ENCODE measurements around the gene MAP1A. TPM values are rescaled to one million over a fixed set of nuclear protein-coding genes. Genes with fewer than 3 reads are reported as not detected.

The MAP1A gene
- total RNA-seq, 2 donors from 2014 or later = 1.7 to 3.5 TPM

- Mint-ChIP-seq H3K9me3 (no peaks in the 10 kb centered on the region), H3K36me3 (ENCODE audit: low read depth) (no peaks in the 10 kb centered on the region), H3K4me1 (peaks cover 5% of the 10 kb centered on the region), H3K4me3 (peak overlapping the region; percentile 55), H3K27ac (no peak overlapping the region), H3K27me3 (peaks cover 7% of the 10 kb centered on the region)
- no peak for ATAC-seq (replicated peaks)
Observed at GRCh38 chr15:43519196-43519595, 1.8 kb downstream of the MAP1A start.

GRCh38 chr15:43520138-43520537, 2.7 kb downstream of the MAP1A start:
- Mint-ChIP-seq H3K36me3 (ENCODE audit: low read depth) (no peaks in the 10 kb centered on the region), H3K4me1 (peaks cover 2% of the 10 kb centered on the region)
- ATAC-seq (replicated peaks) = no peak

GRCh38 chr15:43521419-43521818, 4.0 kb downstream of the MAP1A start:
- Mint-ChIP-seq H3K27me3 (peaks cover 7% of the 10 kb centered on the region), H3K4me1 (peaks cover 10% of the 10 kb centered on the region), H3K36me3 (ENCODE audit: low read depth) (no peaks in the 10 kb centered on the region), H3K9me3 (no peaks in the 10 kb centered on the region), H3K27ac (no peak overlapping the region), H3K4me3 (no peak overlapping the region)
- no peak for ATAC-seq (replicated peaks)

More at GRCh38 chr15:43520138-43520537, 2.7 kb downstream of the MAP1A start:
- peaks cover 7% of the 10 kb centered on the region for H3K27me3 Mint-ChIP-seq
- H3K4me3 Mint-ChIP-seq = no peak overlapping the region
- H3K9me3 Mint-ChIP-seq = no peaks in the 10 kb centered on the region
- H3K27ac Mint-ChIP-seq = no peak overlapping the region

GRCh38 chr15:43522247-43522646, 4.8 kb downstream of the MAP1A start:
- ATAC-seq (replicated peaks) = no peak
- Mint-ChIP-seq H3K4me3 (no peak overlapping the region), H3K27me3 (peaks cover 5% of the 10 kb centered on the region), H3K36me3 (ENCODE audit: low read depth) (no peaks in the 10 kb centered on the region), H3K27ac (peak overlapping the region; percentile 55), H3K4me1 (peaks cover 10% of the 10 kb centered on the region), H3K9me3 (no peaks in the 10 kb centered on the region)

- H3K27me3 Mint-ChIP-seq = no peaks in the 10 kb centered on the region
- peaks cover 10% of the 10 kb centered on the region for H3K4me1 Mint-ChIP-seq
- H3K4me3 Mint-ChIP-seq = no peak overlapping the region
- no peak for ATAC-seq (replicated peaks)
- H3K27ac Mint-ChIP-seq = peak overlapping the region; percentile 50
- H3K9me3 Mint-ChIP-seq = no peaks in the 10 kb centered on the region
- no peaks in the 10 kb centered on the region for H3K36me3 Mint-ChIP-seq (ENCODE audit: low read depth)
Observed at GRCh38 chr15:43523646-43524045, 6.2 kb downstream of the MAP1A start.

GRCh38 chr15:43524254-43524845, 6.9 kb downstream of the MAP1A start:
- no peaks in the 10 kb centered on the region for H3K36me3 Mint-ChIP-seq (ENCODE audit: low read depth)
- no peaks in the 10 kb centered on the region for H3K9me3 Mint-ChIP-seq
- no peak overlapping the region for H3K4me3 Mint-ChIP-seq
- H3K27me3 Mint-ChIP-seq = no peaks in the 10 kb centered on the region
- ATAC-seq (replicated peaks) = no peak
- H3K27ac Mint-ChIP-seq = peak overlapping the region; percentile 50
- H3K4me1 Mint-ChIP-seq = peaks cover 10% of the 10 kb centered on the region

GRCh38 chr15:43525131-43525530, 7.7 kb downstream of the MAP1A start:
- peak overlapping the region; percentile 61 for H3K27ac Mint-ChIP-seq
- H3K4me1 Mint-ChIP-seq = peaks cover 10% of the 10 kb centered on the region
- ATAC-seq (replicated peaks) = peak; percentile 21
- no peaks in the 10 kb centered on the region for H3K27me3 Mint-ChIP-seq
- no peak overlapping the region for H3K4me3 Mint-ChIP-seq
- no peaks in the 10 kb centered on the region for H3K36me3 Mint-ChIP-seq (ENCODE audit: low read depth)
- H3K9me3 Mint-ChIP-seq = no peaks in the 10 kb centered on the region

GRCh38 chr15:43526261-43526930, 9.0 kb downstream of the MAP1A start:
- H3K9me3 Mint-ChIP-seq = no peaks in the 10 kb centered on the region
- H3K4me3 Mint-ChIP-seq = no peak overlapping the region
- no peaks in the 10 kb centered on the region for H3K36me3 Mint-ChIP-seq (ENCODE audit: low read depth)
- H3K27ac Mint-ChIP-seq = peak overlapping the region; percentile 61
- H3K27me3 Mint-ChIP-seq = no peaks in the 10 kb centered on the region
- ATAC-seq (replicated peaks) = no peak
- H3K4me1 Mint-ChIP-seq = peaks cover 10% of the 10 kb centered on the region

- H3K27me3 Mint-ChIP-seq = no peaks in the 10 kb centered on the region
- no peak overlapping the region for H3K4me3 Mint-ChIP-seq
- H3K9me3 Mint-ChIP-seq = no peaks in the 10 kb centered on the region
- H3K27ac Mint-ChIP-seq = no peak overlapping the region
- H3K36me3 Mint-ChIP-seq (ENCODE audit: low read depth) = no peaks in the 10 kb centered on the region
- no peak for ATAC-seq (replicated peaks)
- H3K4me1 Mint-ChIP-seq = peaks cover 10% of the 10 kb centered on the region
Observed at GRCh38 chr15:43527016-43527801, 9.8 kb downstream of the MAP1A start.

GRCh38 chr15:43527802-43528541, 10.6 kb downstream of the MAP1A start:
- Mint-ChIP-seq H3K4me3 (no peak overlapping the region), H3K9me3 (no peaks in the 10 kb centered on the region), H3K36me3 (ENCODE audit: low read depth) (no peaks in the 10 kb centered on the region), H3K27ac (no peak overlapping the region), H3K27me3 (no peaks in the 10 kb centered on the region), H3K4me1 (peaks cover 10% of the 10 kb centered on the region)
- ATAC-seq (replicated peaks) = no peak

- Mint-ChIP-seq H3K27ac (no peak overlapping the region), H3K36me3 (ENCODE audit: low read depth) (no peaks in the 10 kb centered on the region), H3K4me3 (no peak overlapping the region), H3K4me1 (peaks cover 10% of the 10 kb centered on the region), H3K9me3 (no peaks in the 10 kb centered on the region), H3K27me3 (no peaks in the 10 kb centered on the region)
- no peak for ATAC-seq (replicated peaks)
Observed at GRCh38 chr15:43528542-43529007, 11.2 kb downstream of the MAP1A start.

GRCh38 chr15:43529141-43529540, 11.7 kb downstream of the MAP1A start:
- H3K4me1 Mint-ChIP-seq = peaks cover 10% of the 10 kb centered on the region
- H3K27me3 Mint-ChIP-seq = no peaks in the 10 kb centered on the region
- H3K9me3 Mint-ChIP-seq = no peaks in the 10 kb centered on the region
- no peak for ATAC-seq (replicated peaks)
- no peak overlapping the region for H3K27ac Mint-ChIP-seq
- no peak overlapping the region for H3K4me3 Mint-ChIP-seq
- H3K36me3 Mint-ChIP-seq (ENCODE audit: low read depth) = no peaks in the 10 kb centered on the region

- no peaks in the 10 kb centered on the region for H3K27me3 Mint-ChIP-seq
- no peak overlapping the region for H3K27ac Mint-ChIP-seq
- no peaks in the 10 kb centered on the region for H3K9me3 Mint-ChIP-seq
- no peaks in the 10 kb centered on the region for H3K36me3 Mint-ChIP-seq (ENCODE audit: low read depth)
- no peak for ATAC-seq (replicated peaks)
- H3K4me3 Mint-ChIP-seq = no peak overlapping the region
- H3K4me1 Mint-ChIP-seq = peaks cover 10% of the 10 kb centered on the region
Observed at GRCh38 chr15:43529587-43530345, 12.4 kb downstream of the MAP1A start.

All from activated T-helper 17 cell treated with anti-CD3 and anti-CD28 coated beads, Interleukin-2, amount 50 U/mL, for 72 hours (primary cell).